ENCODE measurements around the gene SLC27A1. TPM values are rescaled to one million over a fixed set of nuclear protein-coding genes. Genes with fewer than 3 reads are reported as not detected.
"Not testable (repeated sequence)": the region's sequence is repeated elsewhere in the genome, so short reads cannot be mapped to it uniquely, and the experiment has no call there.

The SLC27A1 gene
- total RNA-seq, 1 experiment from 2014 or later, result 8.1 TPM

GRCh38 chr19:17455308-17456123, 14.8 kb upstream of the SLC27A1 start:
- DNase-seq (ENCODE audit: extremely low read depth, low read depth), result no peak

GRCh38 chr19:17456127-17456526, 14.2 kb upstream of the SLC27A1 start:
- DNase-seq (ENCODE audit: extremely low read depth, low read depth), result no peak

- DNase-seq (ENCODE audit: extremely low read depth, low read depth), result no peak
These were observed 12.7 kb upstream of the SLC27A1 start for GRCh38 chr19:17457616-17458015.

- DNase-seq (ENCODE audit: extremely low read depth, low read depth), result no peak
These were observed 11.4 kb upstream of the SLC27A1 start for GRCh38 chr19:17458970-17459369.

- DNase-seq (ENCODE audit: extremely low read depth, low read depth), result no peak
These were observed 9.7 kb upstream of the SLC27A1 start, which contains the start of gene NXNL1 for GRCh38 chr19:17460372-17461230. TSS of gene NXNL1 (minus strand) at chr19:17460926. CDS start at chr19:17460869, 57 bp downstream.

GRCh38 chr19:17466487-17466850, 3.9 kb upstream of the SLC27A1 start:
- no peak for DNase-seq (ENCODE audit: extremely low read depth, low read depth)

- DNase-seq (ENCODE audit: extremely low read depth, low read depth), result no peak
These were observed 2.6 kb upstream of the SLC27A1 start for GRCh38 chr19:17467471-17468301.

- DNase-seq (ENCODE audit: extremely low read depth, low read depth), result no peak
These were observed 1.8 kb upstream of the SLC27A1 start for GRCh38 chr19:17468302-17469091.

- no peak for DNase-seq (ENCODE audit: extremely low read depth, low read depth)
These were observed 1.2 kb upstream of the SLC27A1 start for GRCh38 chr19:17469092-17469480.

- DNase-seq (ENCODE audit: extremely low read depth, low read depth), result peak; percentile 93
These were observed 750 bp upstream of the SLC27A1 start for GRCh38 chr19:17469481-17470067.

- DNase-seq (ENCODE audit: extremely low read depth, low read depth), result no peak
These were observed 1.2 kb downstream of the SLC27A1 start for GRCh38 chr19:17471410-17472125.

GRCh38 chr19:17473041-17473440, 2.7 kb downstream of the SLC27A1 start:
- DNase-seq (ENCODE audit: extremely low read depth, low read depth), result peak; percentile 47

GRCh38 chr19:17475011-17475540, 4.8 kb downstream of the SLC27A1 start:
- DNase-seq (ENCODE audit: extremely low read depth, low read depth), result not testable (repeated sequence)

GRCh38 chr19:17475541-17476115, 5.3 kb downstream of the SLC27A1 start:
- DNase-seq (ENCODE audit: extremely low read depth, low read depth), result peak; percentile 50

GRCh38 chr19:17479325-17479791, 9.0 kb downstream of the SLC27A1 start:
- DNase-seq (ENCODE audit: extremely low read depth, low read depth), result no peak

- no peak for DNase-seq (ENCODE audit: extremely low read depth, low read depth)
These were observed 11.7 kb downstream of the SLC27A1 start for GRCh38 chr19:17481986-17482385.

- no peak for DNase-seq (ENCODE audit: extremely low read depth, low read depth)
These were observed 12.7 kb downstream of the SLC27A1 start for GRCh38 chr19:17482877-17483604.

All from NCI-H460 (cell line).